CD4-positive, alpha-beta T cell treated with Interleukin-12 subunit alpha and Interleukin-12 subunit beta, for 1 hour (primary cell): ENCODE results near the gene ZMIZ1.

Experiments used
- DNase-seq: peaks from one replicate; pipeline ENCODE4 v3.0.0-alpha.2; 2020

ZMIZ1 gene

DNA sequence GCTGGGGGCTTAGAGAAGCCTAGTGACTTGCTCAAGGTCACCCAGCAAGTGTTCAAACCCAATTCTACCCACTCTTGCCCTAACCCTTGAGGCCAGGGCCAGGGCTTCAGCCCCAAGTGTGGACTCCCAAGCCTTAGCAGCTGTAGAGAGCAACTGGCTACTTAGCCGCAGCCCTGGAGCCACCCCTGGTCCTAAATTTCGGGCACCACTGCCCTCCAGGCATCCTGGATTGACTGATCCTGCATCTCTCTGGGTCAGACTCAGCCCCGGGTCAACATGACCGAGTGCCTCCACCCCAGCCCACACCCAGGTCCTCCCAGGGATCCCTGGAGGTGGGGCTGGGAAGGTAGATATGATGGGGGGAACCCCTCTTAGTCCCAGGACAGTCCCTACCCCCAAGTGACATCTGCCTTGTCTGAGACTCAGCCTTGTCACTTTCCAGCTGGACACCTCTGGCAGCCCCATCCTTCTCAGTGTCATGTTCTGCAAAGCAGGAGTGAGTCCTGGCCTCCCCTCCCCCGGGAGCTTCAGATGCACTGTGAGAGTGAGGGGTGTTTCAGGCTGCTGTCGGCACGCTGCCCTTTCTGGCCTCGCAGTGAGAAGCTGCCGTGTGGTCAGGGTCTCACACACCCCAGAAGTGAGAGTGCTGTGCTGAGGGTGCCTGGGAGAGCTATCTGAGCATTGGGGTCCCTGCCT lies 89.8 kb downstream of the ZMIZ1 start:
- DNase-seq = no peak

- DNase-seq = no peak
Measured at GRCh38 chr10:79159141-79159651, 90.4 kb downstream of the ZMIZ1 start.

DNA sequence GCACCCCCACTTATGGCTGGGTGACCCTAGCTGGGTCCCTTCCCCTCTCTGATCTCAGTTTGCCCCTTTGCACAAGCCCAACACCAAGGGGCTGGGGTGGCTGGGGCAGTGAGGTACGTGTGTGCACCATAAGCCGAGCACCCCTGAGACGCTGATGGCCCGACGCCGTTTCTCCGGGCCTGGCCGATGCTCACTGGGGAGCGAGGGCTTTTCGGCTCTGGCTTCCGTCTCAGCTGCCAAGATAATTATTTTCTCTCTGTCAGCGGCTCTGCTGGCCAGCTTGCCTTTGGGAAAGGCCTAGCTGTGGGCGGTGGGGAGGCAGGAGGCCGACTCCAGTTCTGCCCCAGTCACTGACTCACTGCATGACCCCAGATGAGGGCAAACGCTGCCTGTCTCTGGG lies 91.0 kb downstream of the ZMIZ1 start:
- no peak for DNase-seq

DNA sequence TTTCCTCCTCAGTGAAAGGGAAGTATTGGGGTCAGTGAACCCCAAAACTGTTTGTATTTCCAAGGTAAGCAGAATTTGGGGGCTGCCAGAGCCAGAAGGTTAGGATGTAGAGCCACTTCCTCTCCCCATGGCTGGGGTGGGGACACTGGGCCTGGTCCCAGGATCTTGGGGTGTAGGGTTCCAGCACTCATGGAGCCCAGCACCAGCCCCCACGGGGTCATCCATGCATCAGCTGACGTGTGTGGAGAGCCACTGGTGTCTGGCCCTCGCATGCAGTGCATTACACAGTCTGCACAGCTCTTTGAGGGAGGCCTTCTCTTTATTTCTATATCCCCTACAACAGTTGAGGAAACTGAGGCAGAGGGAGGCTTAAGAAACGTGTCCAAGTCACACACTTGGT lies 91.4 kb downstream of the ZMIZ1 start:
- no peak for DNase-seq

GRCh38 chr10:79161557-79161956 lies 92.8 kb downstream of the ZMIZ1 start:
- no peak for DNase-seq

- no peak for DNase-seq
Measured at GRCh38 chr10:79162022-79162421, 93.3 kb downstream of the ZMIZ1 start.

- DNase-seq = no peak
Measured at GRCh38 chr10:79162861-79163665, 94.3 kb downstream of the ZMIZ1 start.

GRCh38 chr10:79163666-79163975 lies 94.9 kb downstream of the ZMIZ1 start:
- DNase-seq = no peak

DNA sequence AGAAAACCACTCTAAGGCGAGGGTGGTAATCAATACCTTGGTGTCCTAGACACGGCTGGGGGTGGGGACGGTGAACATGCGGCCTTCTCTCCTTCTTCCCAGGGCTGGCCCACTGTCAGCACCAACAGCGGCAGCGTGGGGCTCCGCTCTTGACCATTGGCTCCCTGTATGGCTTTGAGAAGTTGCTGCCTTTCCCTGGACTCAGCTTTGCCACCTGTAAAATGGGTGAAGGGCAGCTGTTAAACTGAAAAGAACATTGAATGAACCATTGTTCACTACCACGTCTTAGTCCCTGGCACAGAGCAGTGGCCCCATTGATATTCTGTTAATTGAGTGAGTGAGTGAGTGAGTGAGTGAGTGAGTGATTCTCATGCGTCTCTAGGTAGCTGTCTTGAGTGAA lies 95.3 kb downstream of the ZMIZ1 start:
- DNase-seq = no peak

GRCh38 chr10:79165070-79165778 lies 96.5 kb downstream of the ZMIZ1 start:
- no peak for DNase-seq

- no peak for DNase-seq
Measured at GRCh38 chr10:79166312-79166721, 97.6 kb downstream of the ZMIZ1 start.

DNA sequence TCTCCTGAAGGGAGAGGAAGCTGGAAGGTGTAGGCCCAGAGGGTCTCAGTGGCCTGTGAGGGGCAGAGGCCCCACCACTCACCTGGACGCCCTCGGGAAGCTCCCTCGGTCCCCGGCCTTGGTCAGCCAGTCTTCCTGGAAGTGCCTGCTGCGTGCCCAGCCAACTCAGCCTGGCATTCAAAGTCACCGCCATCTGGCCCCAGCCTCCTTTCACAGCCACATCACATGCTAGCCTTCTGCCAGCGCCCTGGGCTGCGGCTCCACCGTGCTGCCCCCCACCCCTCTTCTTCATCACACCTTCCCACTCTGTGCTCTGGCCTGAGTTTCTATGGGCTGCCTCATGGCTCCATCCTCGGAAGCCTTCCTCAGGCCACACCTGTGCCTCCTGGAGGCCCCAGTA lies 98.0 kb downstream of the ZMIZ1 start:
- DNase-seq = no peak

GRCh38 chr10:79167537-79167936 lies 98.8 kb downstream of the ZMIZ1 start:
- no peak for DNase-seq

- DNase-seq = no peak
Measured at GRCh38 chr10:79168210-79168609, 99.4 kb downstream of the ZMIZ1 start.

DNA sequence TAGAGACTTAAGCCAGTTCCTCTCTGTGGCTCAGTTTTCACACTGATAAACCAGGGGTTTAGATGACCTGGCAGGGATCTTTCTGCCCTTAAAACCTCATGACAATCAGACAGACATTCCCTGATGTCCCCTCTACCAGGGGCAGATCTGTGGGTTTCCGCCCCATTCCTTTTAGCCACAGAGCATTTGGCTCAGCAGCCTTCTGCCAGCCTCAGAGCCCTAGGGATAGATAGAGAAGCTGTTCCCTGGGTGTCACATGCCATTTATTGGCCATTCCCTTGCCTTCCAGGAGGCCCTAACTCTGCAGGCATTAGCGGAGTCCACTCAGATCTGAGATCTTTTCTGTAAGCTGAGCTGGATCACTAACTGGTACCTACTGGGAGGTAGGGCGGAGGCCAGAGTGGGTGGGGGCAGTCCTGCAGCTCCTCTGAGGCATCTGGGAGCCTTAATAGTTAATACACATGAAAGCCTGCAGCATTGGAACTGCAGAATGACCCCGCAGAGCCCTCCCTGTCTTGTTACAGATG lies 101.5 kb downstream of the ZMIZ1 start:
- DNase-seq = no peak

DNA sequence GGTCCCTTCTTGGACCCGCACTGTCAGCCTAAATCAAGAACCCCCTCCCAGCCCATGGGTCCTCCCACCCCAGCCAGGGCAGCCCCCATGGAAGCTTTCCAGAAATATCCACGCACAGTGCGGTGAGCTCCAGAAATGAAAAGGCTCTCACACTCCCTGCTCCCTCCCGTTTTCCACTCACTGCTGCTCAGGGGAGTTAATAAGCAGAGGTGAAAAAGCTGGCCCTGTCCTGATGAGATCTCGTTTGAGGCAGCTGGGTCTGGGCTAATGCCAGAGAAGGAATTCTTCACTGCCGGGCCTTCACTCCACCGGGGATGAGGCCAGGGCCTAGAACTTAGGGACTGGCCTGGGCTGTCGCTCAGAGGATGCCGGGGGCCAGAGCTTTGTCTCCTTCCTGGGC lies 102.2 kb downstream of the ZMIZ1 start:
- DNase-seq = no peak

GRCh38 chr10:79171504-79171903 lies 102.7 kb downstream of the ZMIZ1 start:
- DNase-seq = no peak

DNA sequence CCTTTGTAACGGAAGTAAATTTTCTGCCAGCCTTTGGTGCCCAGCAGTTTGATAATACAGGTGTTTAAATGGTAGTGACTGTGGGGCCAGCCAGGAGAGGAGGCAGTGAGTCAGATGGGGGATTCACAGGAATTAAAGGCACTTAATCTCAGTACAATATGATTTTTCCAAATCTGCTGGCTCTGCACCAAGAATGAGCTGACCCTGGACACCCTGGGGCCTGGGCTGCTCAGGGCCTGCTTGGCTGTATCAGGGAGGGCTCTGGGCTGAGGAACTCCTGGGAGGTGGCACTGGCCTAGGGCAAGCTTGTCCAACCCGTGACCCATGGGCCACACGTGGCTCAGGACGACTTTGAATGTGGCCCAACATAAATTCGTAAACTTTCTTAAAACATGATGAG lies 104.1 kb downstream of the ZMIZ1 start:
- no peak for DNase-seq

DNA sequence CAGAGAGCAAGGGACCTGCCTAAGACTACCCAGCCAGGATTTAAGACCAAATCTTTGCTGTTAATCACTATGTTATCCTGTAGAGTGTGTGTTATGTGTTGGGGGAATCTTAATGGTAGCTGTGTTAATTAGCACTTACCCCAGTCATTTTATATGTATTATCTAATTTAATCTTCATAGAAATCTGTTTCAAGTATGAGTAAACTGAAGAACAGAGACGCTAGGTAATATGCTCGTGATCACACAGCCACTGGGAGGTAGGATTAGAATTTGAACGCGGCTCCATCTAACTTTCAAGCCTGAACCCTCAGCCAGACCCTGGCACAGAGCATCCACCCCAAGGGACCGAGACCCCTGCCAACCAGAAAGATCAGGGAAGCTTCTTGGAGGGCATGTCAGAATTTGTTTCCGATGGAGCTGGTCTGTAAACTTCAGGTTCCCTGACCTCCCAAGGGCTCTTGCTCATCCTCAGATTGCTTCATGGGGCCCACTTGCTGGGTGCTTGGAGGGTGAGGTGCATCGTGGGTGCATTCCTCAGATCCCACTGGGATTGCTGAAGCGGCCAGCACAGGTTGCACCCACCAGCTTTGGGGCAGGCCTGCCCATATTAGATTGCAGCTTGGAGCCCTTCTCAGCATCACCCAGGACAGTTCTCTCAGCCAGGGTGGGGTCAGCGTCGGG lies 105.0 kb downstream of the ZMIZ1 start:
- DNase-seq = no peak

GRCh38 chr10:79176052-79176501 lies 107.3 kb downstream of the ZMIZ1 start:
- DNase-seq = no peak

DNA sequence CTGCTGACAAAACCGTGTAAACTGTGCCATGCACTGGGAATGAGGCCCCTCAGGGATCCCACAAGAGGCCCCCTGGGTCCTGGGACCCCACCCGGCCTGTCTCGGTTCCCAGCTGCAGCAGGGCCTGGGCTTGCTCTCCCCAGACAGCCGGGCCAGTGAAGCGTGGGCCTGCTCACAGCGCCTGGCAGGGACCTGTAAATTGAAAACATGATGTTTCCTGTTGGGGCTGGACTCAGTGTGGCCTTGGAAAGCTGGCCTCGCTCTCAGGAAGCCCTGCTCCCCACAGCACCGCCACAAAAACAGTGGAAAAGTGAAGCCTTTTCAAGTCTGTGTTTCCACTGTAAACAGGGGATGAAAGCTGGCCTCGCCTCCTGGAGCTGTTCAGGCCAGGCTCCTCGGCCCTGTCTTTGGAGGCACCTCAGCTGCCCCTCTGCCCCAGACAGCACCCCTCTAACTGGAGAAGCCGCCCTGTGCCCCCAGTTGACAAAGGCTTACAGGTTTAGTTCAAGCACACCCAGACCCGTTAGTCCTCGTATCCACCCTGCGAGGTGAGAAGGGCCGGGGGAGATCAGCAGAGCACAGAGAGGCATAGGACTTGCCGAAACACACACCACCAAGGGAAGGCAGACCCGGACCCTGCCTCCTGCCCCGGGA lies 108.3 kb downstream of the ZMIZ1 start:
- DNase-seq = no peak

DNA sequence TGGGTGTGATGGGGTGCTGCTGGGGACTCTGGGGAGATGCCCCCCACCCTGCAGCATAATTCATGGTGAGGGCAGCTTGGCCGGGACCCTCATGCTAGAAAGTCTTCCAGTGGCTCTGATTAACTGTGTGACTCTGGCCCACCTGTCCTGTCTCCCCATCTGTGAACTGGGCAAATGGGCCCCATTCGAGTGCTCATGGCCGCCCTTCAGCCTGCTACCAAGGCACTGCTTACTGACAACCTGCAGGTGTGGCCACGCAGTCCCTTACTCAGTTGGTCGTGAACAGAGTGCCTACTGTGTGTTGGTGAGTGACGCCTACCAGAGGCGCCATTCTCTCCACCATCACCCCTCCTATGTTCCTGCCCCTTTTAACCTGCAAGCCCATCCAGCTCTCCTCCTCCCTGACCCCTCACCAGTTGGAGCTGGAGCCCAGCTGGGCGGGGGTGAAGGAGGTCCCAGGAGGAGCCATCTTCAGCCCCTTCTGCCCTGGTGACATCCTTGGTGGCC lies 109.4 kb downstream of the ZMIZ1 start:
- DNase-seq = no peak
